Stimulated activated CD4-positive, alpha-beta T cell treated with anti-CD3 and anti-CD28 coated beads, Interleukin-2, amount 100 ng/mL, for 4 hours (primary cell): ENCODE measurements around the gene GSTCD.

ENCODE experiments used
- DNase-seq: peaks from one replicate; pipeline ENCODE4 v3.0.0-alpha.2; 2020; ENCODE audit warnings: low read depth

Gene GSTCD

GRCh38 chr4:105894660-105895582, 186.3 kb downstream of the GSTCD start, which contains the start of gene NPNT:
Gene NPNT (plus strand): TSS chr4:105895471. CDS start chr4:105895653, 182 bp downstream.
- DNase-seq: no peak

- no peak for DNase-seq
Measured at GRCh38 chr4:105895583-105896460, 187.2 kb downstream of the GSTCD start.

- DNase-seq: no peak
Measured at GRCh38 chr4:105896461-105896942, 187.9 kb downstream of the GSTCD start.
